NCI-H69 (cell line): Measurements from ENCODE around the gene KCNG2.

Source experiments
- DNase-seq: peaks from one replicate; lab custom pipeline; 2025; lab: John Stamatoyannopoulos, UW

Gene KCNG2

GRCh38 chr18:79942211-79942610, 144.5 kb downstream of the KCNG2 start:
- DNase-seq, result no peak

GRCh38 chr18:79942786-79943607, 145.3 kb downstream of the KCNG2 start:
- no peak for DNase-seq

- no peak for DNase-seq
These were observed 145.9 kb downstream of the KCNG2 start for GRCh38 chr18:79943608-79944125.

GRCh38 chr18:79944126-79944731, 146.5 kb downstream of the KCNG2 start:
- DNase-seq, result peak; percentile 87

- no peak for DNase-seq
These were observed 147.0 kb downstream of the KCNG2 start for GRCh38 chr18:79944746-79945117.

- DNase-seq, result peak; percentile 64
These were observed 147.6 kb downstream of the KCNG2 start for GRCh38 chr18:79945118-79946042.

GRCh38 chr18:79947054-79947755, 149.5 kb downstream of the KCNG2 start:
- DNase-seq, result no peak

GRCh38 chr18:79947881-79948610, 150.3 kb downstream of the KCNG2 start:
- no peak for DNase-seq

GRCh38 chr18:79948719-79949411, 151.1 kb downstream of the KCNG2 start:
- DNase-seq, result no peak
